Astrocyte (in vitro differentiated cells and primary cell): ENCODE data around the gene COX7B.

Experiments
- EZH2 ChIP-seq: IDR thresholded peaks from 2 replicates; pipeline ENCODE4 v1.6.1; 2012; ENCODE audit warnings: mild to moderate bottlenecking, low read length, inconsistent platforms; ENCODE audit not compliant: insufficient read depth
- TF ChIP-seq, protein P1 (sequence below): IDR thresholded peaks from 2 replicates; pipeline ENCODE4 v1.5.1; 2011; ENCODE audit warnings: low read depth, mild to moderate bottlenecking, inconsistent platforms, low read length, moderate library complexity; ENCODE audit not compliant: insufficient read depth

- TF ChIP-seq, protein P1, sequence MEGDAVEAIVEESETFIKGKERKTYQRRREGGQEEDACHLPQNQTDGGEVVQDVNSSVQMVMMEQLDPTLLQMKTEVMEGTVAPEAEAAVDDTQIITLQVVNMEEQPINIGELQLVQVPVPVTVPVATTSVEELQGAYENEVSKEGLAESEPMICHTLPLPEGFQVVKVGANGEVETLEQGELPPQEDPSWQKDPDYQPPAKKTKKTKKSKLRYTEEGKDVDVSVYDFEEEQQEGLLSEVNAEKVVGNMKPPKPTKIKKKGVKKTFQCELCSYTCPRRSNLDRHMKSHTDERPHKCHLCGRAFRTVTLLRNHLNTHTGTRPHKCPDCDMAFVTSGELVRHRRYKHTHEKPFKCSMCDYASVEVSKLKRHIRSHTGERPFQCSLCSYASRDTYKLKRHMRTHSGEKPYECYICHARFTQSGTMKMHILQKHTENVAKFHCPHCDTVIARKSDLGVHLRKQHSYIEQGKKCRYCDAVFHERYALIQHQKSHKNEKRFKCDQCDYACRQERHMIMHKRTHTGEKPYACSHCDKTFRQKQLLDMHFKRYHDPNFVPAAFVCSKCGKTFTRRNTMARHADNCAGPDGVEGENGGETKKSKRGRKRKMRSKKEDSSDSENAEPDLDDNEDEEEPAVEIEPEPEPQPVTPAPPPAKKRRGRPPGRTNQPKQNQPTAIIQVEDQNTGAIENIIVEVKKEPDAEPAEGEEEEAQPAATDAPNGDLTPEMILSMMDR, result no peak
- no peak for TF ChIP-seq EZH2
These were observed 36.6 kb downstream of the COX7B start for GRCh38 chrX:77935886-77936285.
